CD14-positive monocyte (primary cell): ENCODE measurements around the gene CSAD. TPM values are rescaled to one million over a fixed set of nuclear protein-coding genes. Genes with fewer than 3 reads are reported as not detected.

ENCODE experiments used
- DNase-seq, 3 donors: peaks; one replicate each; pipeline ENCODE4 v3.0.0-alpha.2; 2011 to 2022
- H2AFZ ChIP-seq: 2 replicates; pipeline ENCODE4 v1.6.0; 2012; ENCODE audit warnings: mild to moderate bottlenecking, low read depth, low read length, inconsistent platforms; ENCODE audit not compliant: insufficient read depth, poor library complexity, severe bottlenecking
- H3K27ac ChIP-seq, 2 donors: 1 replicate in 1 of 2; 2 replicates in 1 of 2; pipeline ENCODE4 v1.5.1; 2012 to 2013; ENCODE audit warnings: low read length in 2 of 2, control low read depth in 1 of 2, inconsistent platforms in 1 of 2, low read depth in 1 of 2, mild to moderate bottlenecking in 1 of 2
- H3K27me3 ChIP-seq, 2 donors: one replicate each; pipeline versions ENCODE4 v1.6.0 to v1.6.1; 2011 to 2013; ENCODE audit warnings: low read length in 2 of 2; ENCODE audit not compliant: control insufficient read depth in 2 of 2, insufficient read depth in 2 of 2
- H3K36me3 ChIP-seq, 2 donors: replicated peaks in 1 of 2; 1 replicate in 1 of 2; 2 replicates in 1 of 2; pipeline versions ENCODE4 v1.5.1 to v1.6.1; 2012 to 2013; ENCODE audit warnings: low read length in 2 of 2, control low read depth in 1 of 2, inconsistent platforms in 1 of 2, mild to moderate bottlenecking in 1 of 2; ENCODE audit not compliant: insufficient read depth in 2 of 2, control insufficient read depth in 1 of 2
- H3K4me1 ChIP-seq, 2 donors: 1 replicate in 1 of 2; 2 replicates in 1 of 2; pipeline versions ENCODE4 v1.5.1 to v1.6.1; 2012 to 2013; ENCODE audit warnings: low read length in 2 of 2, control low read depth in 1 of 2, inconsistent platforms in 1 of 2, mild to moderate bottlenecking in 1 of 2, moderate library complexity in 1 of 2; ENCODE audit not compliant: insufficient read depth in 2 of 2, control insufficient read depth in 1 of 2
- H3K4me2 ChIP-seq: replicated peaks from 2 replicates; pipeline ENCODE3; 2012; ENCODE audit warnings: low read length, moderate library complexity, mild to moderate bottlenecking; ENCODE audit not compliant: poor library complexity, severe bottlenecking; ENCODE audit errors: extremely low read depth
- H3K4me3 ChIP-seq, 3 experiments: fragments of 200-600 bp in 1 of 3; sonication (generic) in 1 of 3; replicated peaks in 1 of 3; 1 replicate in 2 of 3; 2 replicates in 1 of 3; pipeline ENCODE4 v1.5.1; 2011 to 2013; ENCODE audit warnings: low read length in 3 of 3, mild to moderate bottlenecking in 3 of 3, control low read depth in 2 of 3, low read depth in 2 of 3, inconsistent platforms in 1 of 3, moderate library complexity in 1 of 3
- H3K79me2 ChIP-seq: 2 replicates; pipeline ENCODE4 v1.6.0; 2012; ENCODE audit warnings: mild to moderate bottlenecking, control low read depth, inconsistent platforms, low read length, moderate library complexity; ENCODE audit not compliant: insufficient read depth
- H3K9ac ChIP-seq: 2 replicates; pipeline ENCODE4 v1.6.0; 2017; ENCODE audit warnings: low read length, mild to moderate bottlenecking; ENCODE audit not compliant: insufficient read depth, poor library complexity, severe bottlenecking
- H3K9me3 ChIP-seq, 2 donors: replicated peaks in 1 of 2; 1 replicate in 1 of 2; 2 replicates in 1 of 2; pipeline versions ENCODE4 v1.5.1 to v1.6.1; 2012 to 2013; ENCODE audit warnings: low read length in 2 of 2, control low read depth in 1 of 2; ENCODE audit not compliant: control insufficient read depth in 1 of 2, insufficient read depth in 1 of 2
- H4K20me1 ChIP-seq: 2 replicates; pipeline ENCODE4 v1.6.0; 2012; ENCODE audit warnings: mild to moderate bottlenecking, low read length, control low read depth, moderate library complexity; ENCODE audit not compliant: insufficient read depth
- H3K27ac Mint-ChIP-seq, 7 donors: one replicate each; pipeline ENCODE4 v1.8.0; 2020; ENCODE audit warnings: mild to moderate bottlenecking in 7 of 7, mixed read lengths in 7 of 7, moderate library complexity in 6 of 7, inconsistent platforms in 2 of 7
- H3K27me3 Mint-ChIP-seq, 3 donors: one replicate each; pipeline ENCODE4 v1.8.0; 2021 to 2022; ENCODE audit warnings: low read depth in 3 of 3, mild to moderate bottlenecking in 3 of 3, mixed read lengths in 3 of 3, moderate library complexity in 3 of 3, inconsistent platforms in 1 of 3
- H3K36me3 Mint-ChIP-seq, 2 donors: one replicate each; pipeline ENCODE4 v1.8.0; 2020; ENCODE audit warnings: mixed read lengths in 2 of 2, inconsistent platforms in 1 of 2, mild to moderate bottlenecking in 1 of 2
- H3K4me1 Mint-ChIP-seq: one replicate; pipeline ENCODE4 v1.8.0; 2020; ENCODE audit warnings: mild to moderate bottlenecking, mixed read lengths
- H3K4me3 Mint-ChIP-seq, 2 donors: one replicate each; pipeline ENCODE4 v1.8.0; 2020; ENCODE audit warnings: mild to moderate bottlenecking in 2 of 2, mixed read lengths in 2 of 2, moderate library complexity in 1 of 2
- H3K9me3 Mint-ChIP-seq, 7 donors: one replicate each; pipeline ENCODE4 v1.8.0; 2020 to 2022; ENCODE audit warnings: mixed read lengths in 7 of 7, mild to moderate bottlenecking in 6 of 7, moderate library complexity in 6 of 7, inconsistent platforms in 2 of 7
- CTCF ChIP-seq: fragments of 200-600 bp; IDR thresholded peaks from one replicate; pipeline ENCODE4 v1.8.0; 2022; ENCODE audit warnings: antibody characterized with exemption, mild to moderate bottlenecking
- WGBS: methylation state at CpG from one replicate; pipeline ENCODE4 v1.1.5; 2013; ENCODE audit warnings: missing lambda C conversion rate; ENCODE audit not compliant: insufficient coverage; 5-methylcytosine and 5-hydroxymethylcytosine counted together
- intact Hi-C, 2 donors: fragments of 100-400 bp; cut with micrococcal nuclease; formaldehyde crosslinking; loops; one replicate each; pipeline versions ENCODE4 v1.15.0 to v1.15.1; 2023
- polyA plus RNA-seq, 3 donors: library from polyadenylated mRNA; depleted of rRNA in 1 of 3; unstranded in 2 of 3; stranded (reverse) in 1 of 3; fragments of 300-500 nt in 2 of 3; fragments of >200 nt in 1 of 3; fragmentation: Illumina TruSeq in 2 of 3; gene quantifications; 1 replicate in 2 of 3; 2 replicates in 1 of 3; pipeline ENCODE4 v1.2.3, GENCODE V29; 2012 to 2021

Gene CSAD
- polyA plus RNA-seq, 3 donors = 1.3 to 145 (median 1.4) TPM

- Histone ChIP-seq H3K4me2 (no peak overlapping the region), H3K36me3 (peaks cover 33 to 65% of the 10 kb centered on the region in 2 donors), H3K27ac (no peak overlapping the region), H3K4me3 (no peak overlapping the region), H3K9ac (no peak overlapping the region), H3K79me2 (no peaks in the 10 kb centered on the region), H2AFZ (no peak overlapping the region), H3K4me1 (peaks cover 20% of the 10 kb centered on the region in 2 donors), H3K9me3 (no peaks in the 10 kb centered on the region), H3K27me3 (no peaks in the 10 kb centered on the region), H4K20me1 (peaks cover 7% of the 10 kb centered on the region)
- WGBS = 93% methylated on average over 10 of the region's 10 CpGs
- intact Hi-C loops = loop anchor here (5.0 kb wide), 1 partner anchor 128 kb away; no protein-coding TSS in a partner anchor
- no peak for TF ChIP-seq CTCF
- Mint-ChIP-seq H3K36me3 (peaks cover 69 to 71% of the 10 kb centered on the region in 2 donors), H3K27me3 (peaks cover 9 to 17% (median 15%) of the 10 kb centered on the region in 3 donors), H3K4me1 (peaks cover 29% of the 10 kb centered on the region), H3K4me3 (no peak overlapping the region), H3K9me3 (no peaks in the 10 kb centered on the region), H3K27ac (peak overlapping the region in 2 of 7 donors; percentile 10 to 16)
- DNase-seq = no peak
Measured at GRCh38 chr12:53195516-53196420, 15.0 kb upstream of the CSAD start.

- Mint-ChIP-seq H3K27ac (peak overlapping the region in 1 of 7 donors; percentile 72), H3K4me3 (no peak overlapping the region), H3K36me3 (peaks cover 69 to 72% of the 10 kb centered on the region in 2 donors), H3K27me3 (peaks cover 9 to 17% (median 15%) of the 10 kb centered on the region in 3 donors), H3K9me3 (peaks cover 0 to under 1% (median 0%) of the 10 kb centered on the region in 7 donors), H3K4me1 (peaks cover 21% of the 10 kb centered on the region)
- Histone ChIP-seq H2AFZ (no peak overlapping the region), H3K79me2 (no peaks in the 10 kb centered on the region), H3K36me3 (peaks cover 35 to 67% of the 10 kb centered on the region in 2 donors), H3K9ac (no peak overlapping the region), H3K4me1 (peaks cover 12% of the 10 kb centered on the region in 2 donors), H3K27ac (no peak overlapping the region), H3K27me3 (no peaks in the 10 kb centered on the region), H3K4me2 (no peak overlapping the region), H3K4me3 (no peak overlapping the region), H3K9me3 (no peaks in the 10 kb centered on the region), H4K20me1 (peaks cover 13% of the 10 kb centered on the region)
- no peak for DNase-seq
- WGBS = no CpG with 5 or more reads among the region's 1 CpG
- TF ChIP-seq CTCF = no peak
- intact Hi-C loops = loop anchor here (5.0 kb wide), 1 partner anchor 128 kb away; no protein-coding TSS in a partner anchor
Measured at GRCh38 chr12:53194973-53195372, 14.2 kb upstream of the CSAD start.
